ENCODE results near the gene PACS1.

The PACS1 gene

GRCh38 chr11:66044757-66045156, 25.3 kb upstream of the PACS1 start:
- TF ChIP-seq CTCF (IDR thresholded peaks at IDR 0.05; ENCODE audit: low read depth, low read length), result no peak
- DNase-seq (ENCODE audit: low read depth in 2 of 2), result no peak
- H3K4me3 ChIP-seq (replicated peaks in 1 of 2; ENCODE audit: low read depth in 2 of 2, low read length in 2 of 2), result no peak overlapping the region

- no peak overlapping the region for H3K4me3 ChIP-seq (replicated peaks in 1 of 2; ENCODE audit: low read depth in 2 of 2, low read length in 2 of 2)
- peak; percentile 80 to 83 for DNase-seq (ENCODE audit: low read depth in 2 of 2)
- peak; percentile 91 for TF ChIP-seq CTCF (IDR thresholded peaks at IDR 0.05; ENCODE audit: low read depth, low read length)
Measured at GRCh38 chr11:66045177-66045639, 24.9 kb upstream of the PACS1 start.

GRCh38 chr11:66046901-66047300, 23.2 kb upstream of the PACS1 start:
- no peak for TF ChIP-seq CTCF (IDR thresholded peaks at IDR 0.05; ENCODE audit: low read depth, low read length)
- no peak for DNase-seq (ENCODE audit: low read depth in 2 of 2)
- H3K4me3 ChIP-seq (replicated peaks in 1 of 2; ENCODE audit: low read depth in 2 of 2, low read length in 2 of 2), result no peak overlapping the region

GRCh38 chr11:66047541-66048365, 22.3 kb upstream of the PACS1 start:
- DNase-seq (ENCODE audit: low read depth in 2 of 2), result no peak
- TF ChIP-seq CTCF (IDR thresholded peaks at IDR 0.05; ENCODE audit: low read depth, low read length), result no peak
- no peak overlapping the region for H3K4me3 ChIP-seq (replicated peaks in 1 of 2; ENCODE audit: low read depth in 2 of 2, low read length in 2 of 2)

GRCh38 chr11:66048547-66049323, 21.3 kb upstream of the PACS1 start, which contains the start of gene GAL3ST3:
Gene GAL3ST3, minus strand, starts transcription at chr11:66049161. Its CDS starts 3,746 bp downstream, at chr11:66045415.
- DNase-seq (ENCODE audit: low read depth in 2 of 2), result no peak
- TF ChIP-seq CTCF (IDR thresholded peaks at IDR 0.05; ENCODE audit: low read depth, low read length), result no peak
- no peak within 1 kb of the TSS for H3K4me3 ChIP-seq (replicated peaks in 1 of 2; ENCODE audit: low read depth in 2 of 2, low read length in 2 of 2)

- DNase-seq (ENCODE audit: low read depth in 2 of 2), result no peak
- no peak overlapping the region for H3K4me3 ChIP-seq (replicated peaks in 1 of 2; ENCODE audit: low read depth in 2 of 2, low read length in 2 of 2)
- no peak for TF ChIP-seq CTCF (IDR thresholded peaks at IDR 0.05; ENCODE audit: low read depth, low read length)
Measured at GRCh38 chr11:66050581-66051231, 19.4 kb upstream of the PACS1 start.
